Measurements from ENCODE around the gene CSGALNACT2.

The CSGALNACT2 gene

DNA sequence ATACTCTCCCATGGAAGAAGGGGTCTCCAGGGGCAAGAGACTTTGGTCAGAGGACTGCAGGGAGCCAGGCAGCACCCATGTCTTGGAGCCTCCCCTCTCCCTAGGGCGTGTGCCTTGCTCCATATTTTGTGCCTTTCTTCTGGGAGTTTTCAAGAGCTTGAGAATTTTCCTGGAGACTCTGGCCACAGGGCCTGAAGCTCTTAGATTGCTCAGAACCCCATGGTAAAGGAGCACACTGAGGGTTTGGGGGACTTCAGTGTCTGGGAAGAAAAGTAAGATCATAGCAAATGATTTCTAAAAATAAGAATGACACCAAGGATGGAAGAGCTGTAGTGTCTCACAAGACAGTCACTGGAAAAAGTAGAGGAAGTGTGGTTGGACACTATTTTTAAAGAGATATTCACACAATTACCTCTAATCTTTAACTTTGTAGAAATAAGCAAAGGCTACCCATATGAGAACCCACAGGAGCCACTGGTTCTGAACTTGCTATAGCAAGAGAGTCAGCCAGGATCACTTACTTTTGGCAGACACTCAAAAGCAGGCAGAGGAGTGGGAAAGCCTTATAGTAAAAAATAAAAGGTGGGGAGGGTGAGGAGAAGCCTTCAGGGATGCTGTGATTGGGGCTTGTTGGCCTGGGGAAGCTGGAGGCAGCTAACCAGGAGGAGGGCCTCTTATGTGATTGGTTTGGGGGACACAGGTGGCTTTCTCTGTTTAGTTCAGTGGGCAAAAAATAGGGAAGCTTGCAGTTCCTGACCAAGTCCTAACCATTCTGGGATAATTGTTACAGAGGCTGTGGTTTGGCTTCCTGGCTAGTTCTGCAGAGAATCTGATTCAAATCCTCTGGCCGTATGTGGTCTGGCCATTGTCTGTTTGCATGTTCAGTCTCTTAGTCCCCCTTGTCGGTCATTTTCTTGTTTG, 5.1 kb upstream of the CSGALNACT2 start:
- no peaks in the 10 kb centered on the region for H3K27me3 ChIP-seq (replicated peaks; ENCODE audit: control insufficient read depth, insufficient read depth, low read length)
- DNase-seq (ENCODE audit: extremely low read depth, insufficient read length) = no peak
- TF ChIP-seq, protein P1, sequence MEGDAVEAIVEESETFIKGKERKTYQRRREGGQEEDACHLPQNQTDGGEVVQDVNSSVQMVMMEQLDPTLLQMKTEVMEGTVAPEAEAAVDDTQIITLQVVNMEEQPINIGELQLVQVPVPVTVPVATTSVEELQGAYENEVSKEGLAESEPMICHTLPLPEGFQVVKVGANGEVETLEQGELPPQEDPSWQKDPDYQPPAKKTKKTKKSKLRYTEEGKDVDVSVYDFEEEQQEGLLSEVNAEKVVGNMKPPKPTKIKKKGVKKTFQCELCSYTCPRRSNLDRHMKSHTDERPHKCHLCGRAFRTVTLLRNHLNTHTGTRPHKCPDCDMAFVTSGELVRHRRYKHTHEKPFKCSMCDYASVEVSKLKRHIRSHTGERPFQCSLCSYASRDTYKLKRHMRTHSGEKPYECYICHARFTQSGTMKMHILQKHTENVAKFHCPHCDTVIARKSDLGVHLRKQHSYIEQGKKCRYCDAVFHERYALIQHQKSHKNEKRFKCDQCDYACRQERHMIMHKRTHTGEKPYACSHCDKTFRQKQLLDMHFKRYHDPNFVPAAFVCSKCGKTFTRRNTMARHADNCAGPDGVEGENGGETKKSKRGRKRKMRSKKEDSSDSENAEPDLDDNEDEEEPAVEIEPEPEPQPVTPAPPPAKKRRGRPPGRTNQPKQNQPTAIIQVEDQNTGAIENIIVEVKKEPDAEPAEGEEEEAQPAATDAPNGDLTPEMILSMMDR (IDR thresholded peaks at IDR 0.05; ENCODE audit: insufficient read depth, low read length, poor library complexity, severe bottlenecking) = no peak
- no peaks in the 10 kb centered on the region for H3K36me3 ChIP-seq (ENCODE audit: control insufficient read depth, insufficient read depth, low read length)
- H3K4me3 ChIP-seq (replicated peaks; ENCODE audit: low read depth, low read length) = no peak overlapping the region

DNA sequence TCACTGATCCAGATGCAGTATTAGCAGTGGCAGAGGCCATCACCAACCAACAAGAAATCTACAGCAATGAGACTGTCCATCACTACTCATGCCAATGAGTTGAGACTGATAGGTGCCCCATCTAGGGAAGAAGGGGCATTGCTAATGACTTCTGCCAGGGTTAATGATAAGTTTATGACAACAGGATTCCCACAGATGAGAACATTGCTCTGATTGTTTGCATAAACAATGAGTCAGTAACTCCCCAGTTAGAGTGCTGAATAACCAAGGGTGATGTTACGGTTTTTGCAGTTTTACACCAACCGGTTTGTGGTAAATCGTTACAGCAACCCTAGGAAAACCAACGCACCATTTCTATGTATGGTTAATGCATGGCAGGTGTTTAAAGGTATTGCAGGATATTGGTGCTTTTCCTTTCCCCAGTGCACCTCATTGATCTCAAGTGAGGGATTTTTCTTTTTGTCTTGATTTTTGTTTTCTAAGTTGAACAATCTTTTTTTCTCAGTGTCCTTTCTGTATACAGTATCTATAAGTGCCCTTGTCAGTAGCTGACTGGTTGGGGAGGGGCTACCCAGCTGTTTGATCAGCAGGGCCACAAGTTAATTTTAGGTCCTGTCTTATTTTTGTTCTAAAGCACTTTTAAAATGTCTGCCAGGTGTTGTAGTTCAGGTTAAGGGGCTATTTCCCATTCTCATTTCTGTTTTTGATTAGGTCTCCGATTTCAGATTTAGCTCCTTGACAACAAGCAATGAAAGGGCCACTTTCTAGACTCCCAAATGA, 3.9 kb upstream of the CSGALNACT2 start:
- no peak overlapping the region for H3K4me3 ChIP-seq (replicated peaks; ENCODE audit: low read depth, low read length)
- H3K36me3 ChIP-seq (ENCODE audit: control insufficient read depth, insufficient read depth, low read length) = no peaks in the 10 kb centered on the region
- H3K27me3 ChIP-seq (replicated peaks; ENCODE audit: control insufficient read depth, insufficient read depth, low read length) = no peaks in the 10 kb centered on the region
- no peak for DNase-seq (ENCODE audit: extremely low read depth, insufficient read length)
- TF ChIP-seq, protein P1 (IDR thresholded peaks at IDR 0.05; ENCODE audit: insufficient read depth, low read length, poor library complexity, severe bottlenecking) = no peak

DNA sequence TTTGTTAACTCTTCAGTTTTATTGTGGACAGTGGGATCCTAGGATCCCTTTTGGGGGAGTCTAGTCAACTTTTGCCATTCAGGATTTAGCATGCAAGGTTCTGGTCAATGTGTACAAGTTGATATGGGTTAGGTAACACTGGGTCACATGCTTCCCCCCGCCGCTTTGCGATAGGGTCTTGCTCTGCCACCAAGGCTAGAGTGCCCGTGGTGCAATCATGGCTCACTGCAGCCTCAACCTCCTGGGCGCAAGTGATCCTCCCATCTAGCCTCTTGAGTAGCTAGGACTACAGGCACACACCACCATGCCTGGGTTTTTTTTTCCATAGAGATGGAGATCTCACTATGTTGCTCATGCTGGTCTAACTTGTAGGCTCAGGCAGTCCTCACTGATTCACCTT, 3.2 kb upstream of the CSGALNACT2 start:
- TF ChIP-seq, protein P1 (IDR thresholded peaks at IDR 0.05; ENCODE audit: insufficient read depth, low read length, poor library complexity, severe bottlenecking) = no peak
- no peak for DNase-seq (ENCODE audit: extremely low read depth, insufficient read length)
- Histone ChIP-seq H3K4me3 (replicated peaks; ENCODE audit: low read depth, low read length) (no peak overlapping the region), H3K36me3 (ENCODE audit: control insufficient read depth, insufficient read depth, low read length) (no peaks in the 10 kb centered on the region), H3K27me3 (replicated peaks; ENCODE audit: control insufficient read depth, insufficient read depth, low read length) (no peaks in the 10 kb centered on the region)

DNA sequence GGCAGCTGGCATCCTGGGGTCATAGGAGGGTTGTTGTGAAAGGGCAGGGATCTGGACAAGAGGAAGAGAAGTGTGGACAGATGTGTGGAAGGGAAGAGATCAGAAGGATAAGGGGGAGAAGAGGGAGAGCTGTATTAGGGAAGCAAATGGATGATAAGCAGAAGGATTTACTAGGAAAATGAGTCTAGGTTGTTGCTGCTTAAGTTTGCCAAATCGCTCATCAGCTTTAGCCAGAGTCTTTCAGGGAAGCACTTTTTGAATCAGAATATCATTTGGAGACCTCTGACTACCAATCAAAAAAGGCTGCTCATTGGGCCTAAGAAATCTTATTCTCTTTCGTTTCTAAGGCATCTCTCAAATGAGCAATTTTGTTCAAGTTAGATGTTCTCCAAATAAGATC, 2.6 kb upstream of the CSGALNACT2 start:
- TF ChIP-seq, protein P1 (IDR thresholded peaks at IDR 0.05; ENCODE audit: insufficient read depth, low read length, poor library complexity, severe bottlenecking) = no peak
- Histone ChIP-seq H3K4me3 (replicated peaks; ENCODE audit: low read depth, low read length) (no peak overlapping the region), H3K36me3 (ENCODE audit: control insufficient read depth, insufficient read depth, low read length) (no peaks in the 10 kb centered on the region), H3K27me3 (replicated peaks; ENCODE audit: control insufficient read depth, insufficient read depth, low read length) (no peaks in the 10 kb centered on the region)
- no peak for DNase-seq (ENCODE audit: extremely low read depth, insufficient read length)

DNA sequence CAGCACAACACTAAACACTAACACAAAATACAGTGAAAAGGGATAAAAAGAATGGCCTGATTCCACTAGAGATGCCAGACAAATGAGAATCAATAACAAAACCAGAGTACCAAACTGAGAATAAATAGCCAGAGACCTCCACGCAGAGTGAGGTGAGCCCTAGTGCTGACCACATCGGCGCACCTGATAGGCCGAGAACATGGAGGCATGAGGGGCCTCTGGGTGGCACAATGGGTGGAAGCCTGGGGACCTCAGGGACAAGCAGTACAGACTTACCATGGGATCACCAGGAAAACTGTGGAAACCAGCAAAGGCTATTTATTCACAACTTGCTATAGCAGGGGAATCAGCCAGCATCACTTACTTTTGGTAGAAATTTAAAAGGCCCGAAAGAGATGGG, 1.8 kb upstream of the CSGALNACT2 start:
- TF ChIP-seq, protein P1 (IDR thresholded peaks at IDR 0.05; ENCODE audit: insufficient read depth, low read length, poor library complexity, severe bottlenecking) = no peak
- H3K4me3 ChIP-seq (replicated peaks; ENCODE audit: low read depth, low read length) = no peak overlapping the region

More for the DNA sequence above, 1.8 kb upstream of the CSGALNACT2 start:
- Histone ChIP-seq H3K36me3 (ENCODE audit: control insufficient read depth, insufficient read depth, low read length) (no peaks in the 10 kb centered on the region), H3K27me3 (replicated peaks; ENCODE audit: control insufficient read depth, insufficient read depth, low read length) (no peaks in the 10 kb centered on the region)
- DNase-seq (ENCODE audit: extremely low read depth, insufficient read length) = no peak

All from GM06990 (cell line).